Activated naive CD8-positive, alpha-beta T cell treated with anti-CD3 and anti-CD28 coated beads, Interleukin-2, amount 10 ng/mL, durations not matched to agents 7 days and 5 days (primary cell): Measurements from ENCODE around the gene FBXO46. TPM values are rescaled to one million over a fixed set of nuclear protein-coding genes. Genes with fewer than 3 reads are reported as not detected.
"Not testable (repeated sequence)": the region's sequence is repeated elsewhere in the genome, so short reads cannot be mapped to it uniquely, and the experiment has no call there.

Source experiments
- ATAC-seq: fragments of 150-1000 bp; cut with Tn5 transposase; one replicate; pipeline ENCODE4 v1.10.0; 2021; ENCODE audit warnings: low read depth, moderate library complexity
- POLR2A ChIA-PET: fragments of 350-600 bp; sonication (Branson Sonifier 250); formaldehyde crosslinking; loops from one replicate; lab custom pipeline; 2021; ENCODE audit warnings: antibody characterized with exemption; lab: Charles Lee
- DNase-seq: peaks from one replicate; pipeline ENCODE4 v3.0.0; 2021
- H3K27ac Mint-ChIP-seq: one replicate; pipeline ENCODE4 v1.8.0; 2022; ENCODE audit warnings: mild to moderate bottlenecking, mixed read lengths
- H3K27me3 Mint-ChIP-seq: one replicate; pipeline ENCODE4 v1.8.0; 2022; ENCODE audit warnings: mild to moderate bottlenecking, moderate library complexity, mixed read lengths
- H3K36me3 Mint-ChIP-seq: one replicate; pipeline ENCODE4 v1.8.0; 2021; ENCODE audit warnings: mild to moderate bottlenecking, mixed read lengths
- H3K4me1 Mint-ChIP-seq: one replicate; pipeline ENCODE4 v1.8.0; 2021; ENCODE audit warnings: mixed read lengths
- H3K4me3 Mint-ChIP-seq: one replicate; pipeline ENCODE4 v1.8.0; 2022; ENCODE audit warnings: mild to moderate bottlenecking, moderate library complexity, mixed read lengths
- H3K9me3 Mint-ChIP-seq: one replicate; pipeline ENCODE4 v1.8.0; 2021; ENCODE audit warnings: mixed read lengths
- total RNA-seq, 2 experiments: library from RNA; stranded (reverse); gene quantifications; one replicate each; pipeline ENCODE4 v1.2.3, GENCODE V29; 2021

FBXO46 gene
- total RNA-seq, 2 experiments from 2014 or later, result 29.9 to 35.5 TPM

DNA sequence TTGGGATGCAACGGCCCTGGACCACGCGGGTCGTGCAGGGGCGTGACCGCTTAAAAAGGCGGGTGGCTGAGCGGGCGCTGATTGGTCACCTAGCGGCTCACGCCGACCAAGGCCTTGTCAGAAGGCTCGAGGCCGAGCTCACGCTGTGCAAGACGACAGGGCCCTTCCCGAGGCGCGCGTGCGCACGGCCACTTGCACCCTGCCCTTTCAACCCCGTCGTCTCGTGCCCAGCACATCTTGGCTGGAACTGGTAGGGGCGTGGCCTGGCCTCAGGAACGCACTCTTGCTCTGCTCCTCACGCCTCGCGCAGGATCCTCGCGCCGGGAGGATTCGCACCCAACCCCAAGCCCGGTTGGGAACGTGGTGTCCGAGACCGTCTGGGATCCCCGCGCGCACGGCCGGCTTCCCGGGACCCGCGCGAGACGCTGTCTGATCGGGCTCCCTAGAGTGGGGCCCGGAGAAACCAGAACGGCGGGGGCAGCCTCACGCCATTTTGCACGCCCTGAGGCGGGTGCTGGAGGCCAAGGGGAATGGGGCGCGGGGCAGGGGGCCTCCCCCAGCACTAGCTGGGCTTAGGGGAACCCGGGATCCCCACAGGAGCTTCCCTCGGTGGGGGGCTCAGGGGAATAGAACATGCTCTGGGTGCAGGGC lies 2.6 kb upstream of the FBXO46 start, which contains the start of gene MEIOSIN:
Gene MEIOSIN (plus strand): TSS at position 280 of the 651 bp plus-strand sequence. CDS start 1,938 bp downstream, outside the sequence.
- Mint-ChIP-seq H3K36me3 (peaks cover 4% of the 10 kb centered on the region), H3K27me3 (peaks cover 9% of the 10 kb centered on the region), H3K27ac (no peak within 1 kb of the TSS), H3K4me3 (no peak within 1 kb of the TSS), H3K4me1 (peaks cover 14% of the 10 kb centered on the region), H3K9me3 (no peaks in the 10 kb centered on the region)
- ATAC-seq (no peak), DNase-seq (no peak)
- POLR2A ChIA-PET, result no interaction called here

DNA sequence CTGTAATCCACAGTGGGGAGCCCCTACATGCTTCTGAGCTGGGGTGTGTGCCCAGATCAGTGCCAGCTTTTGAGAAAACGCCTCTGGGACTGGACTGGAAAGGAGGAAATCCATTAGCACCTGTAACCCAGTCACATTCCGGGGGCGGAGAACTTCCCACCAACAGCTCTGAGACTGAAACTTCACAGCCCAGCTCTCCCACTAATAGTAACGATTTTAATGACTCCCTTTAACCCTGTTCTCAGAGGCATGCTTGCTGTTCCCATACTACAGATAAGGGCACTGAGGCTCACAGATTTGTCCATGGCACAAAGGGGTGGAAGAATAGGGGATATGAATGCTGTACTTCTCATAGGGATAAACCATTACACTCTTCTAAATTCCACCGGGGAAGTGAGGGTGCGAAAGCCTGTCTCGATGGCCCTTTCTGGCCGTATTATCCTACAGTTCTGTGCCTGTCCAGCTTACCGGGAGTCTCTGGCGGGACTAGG lies 851 bp downstream of the FBXO46 start:
- POLR2A ChIA-PET, result interaction anchor here (0.5 to 2.9 kb wide), 4 partner anchors 12 to 41 kb away, joined by 3 to 47 read pairs (median 12); partner anchors contain the start of genes QPCTL, SIX5 and SNRPD2
- Mint-ChIP-seq H3K4me1 (peaks cover 21% of the 10 kb centered on the region), H3K4me3 (peak overlapping the region; percentile 100), H3K27ac (peak overlapping the region; percentile 95), H3K36me3 (peaks cover 10% of the 10 kb centered on the region), H3K9me3 (no peaks in the 10 kb centered on the region), H3K27me3 (peaks cover 3% of the 10 kb centered on the region)
- DNase-seq (no peak), ATAC-seq (no peak)

DNA sequence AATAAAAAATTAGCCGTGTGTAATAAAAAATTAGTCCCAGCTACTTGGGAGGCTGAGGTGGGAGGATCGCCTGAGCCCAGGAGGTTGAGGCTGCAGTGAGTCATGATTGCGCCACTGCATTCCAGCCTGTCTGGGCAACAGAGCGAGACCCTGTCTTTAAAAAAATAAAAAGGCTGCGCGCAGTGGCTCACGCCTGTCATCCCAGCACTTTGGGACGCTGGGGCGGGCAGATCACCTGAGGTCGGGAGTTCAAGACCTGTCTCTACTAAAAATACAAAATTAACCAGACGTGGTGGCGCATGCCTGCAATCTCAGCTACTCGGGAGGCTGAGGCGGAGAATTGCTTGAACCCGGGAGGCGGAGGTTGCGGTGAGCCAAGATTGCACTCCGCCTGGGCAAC lies 2.0 kb downstream of the FBXO46 start:
- DNase-seq, H3K27ac Mint-ChIP-seq, POLR2A ChIA-PET, H3K36me3 Mint-ChIP-seq, H3K27me3 Mint-ChIP-seq, H3K9me3 Mint-ChIP-seq, ATAC-seq: not testable (repeated sequence)
- H3K4me3 Mint-ChIP-seq, result peak overlapping the region; percentile 0
- peaks cover 24% of the 10 kb centered on the region for H3K4me1 Mint-ChIP-seq

DNA sequence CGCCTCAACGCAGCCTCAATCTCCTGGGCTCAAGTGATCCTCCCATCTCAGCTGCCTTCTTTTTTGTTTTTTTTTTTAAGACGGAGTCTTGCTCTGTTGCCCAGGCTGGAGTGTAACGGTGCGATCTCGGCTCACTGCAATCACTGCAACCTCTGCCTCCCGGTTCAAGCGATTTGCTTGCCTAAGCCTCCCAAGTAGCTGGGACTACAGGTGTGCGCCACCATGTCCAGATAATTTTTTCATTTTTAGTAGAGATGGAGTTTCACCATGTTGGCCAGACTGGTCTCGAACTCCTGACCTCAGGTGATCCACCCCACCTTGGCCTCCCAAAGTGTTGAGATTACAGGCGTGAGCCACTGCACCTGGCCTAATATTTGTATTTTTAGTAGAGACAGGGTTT lies 10.6 kb downstream of the FBXO46 start:
- ATAC-seq, H3K9me3 Mint-ChIP-seq, DNase-seq, H3K27me3 Mint-ChIP-seq, H3K27ac Mint-ChIP-seq, H3K4me3 Mint-ChIP-seq: not testable (repeated sequence)
- peaks cover 27% of the 10 kb centered on the region for H3K36me3 Mint-ChIP-seq
- POLR2A ChIA-PET, result interaction anchor here (1.3 to 5.9 kb wide), 2 partner anchors 10 to 28 kb away, joined by 3 to 47 read pairs; partner anchors contain the start of genes FBXO46, QPCTL and SNRPD2
- peaks cover 25% of the 10 kb centered on the region for H3K4me1 Mint-ChIP-seq

DNA sequence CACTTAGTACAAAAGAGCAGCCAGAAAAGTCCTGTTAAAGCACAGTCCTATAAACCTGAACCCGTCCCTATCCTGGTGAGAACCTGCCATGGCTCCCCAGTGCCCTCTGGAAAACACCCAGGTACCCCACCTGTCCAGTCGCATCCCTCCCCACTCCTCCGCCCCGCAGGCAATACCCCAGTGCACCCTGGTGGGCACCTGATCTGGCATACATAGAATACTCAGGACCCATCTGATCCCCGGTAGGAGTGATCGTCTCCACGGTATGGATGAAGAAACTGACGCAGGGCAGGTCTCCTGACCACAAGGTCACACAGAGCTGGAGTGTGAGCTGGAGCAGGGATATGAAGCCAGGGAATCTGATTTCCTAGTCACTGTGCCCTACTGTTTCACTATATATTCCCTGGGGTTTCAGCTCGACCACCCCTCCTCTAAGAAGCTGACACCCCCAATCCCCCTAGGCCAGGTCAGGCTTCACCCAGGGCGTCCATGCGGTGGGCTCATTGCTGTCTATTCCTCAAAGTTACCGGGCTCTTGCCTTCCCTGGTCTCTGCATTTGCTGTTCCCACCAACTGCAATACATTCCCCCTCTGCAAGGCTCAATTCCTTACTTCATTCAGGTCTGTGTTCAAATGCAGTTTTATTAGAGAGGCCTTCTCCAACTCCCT lies 12.6 kb downstream of the FBXO46 start:
- Mint-ChIP-seq H3K9me3 (no peaks in the 10 kb centered on the region), H3K27ac (peak overlapping the region; percentile 89), H3K36me3 (peaks cover 28% of the 10 kb centered on the region), H3K4me1 (peaks cover 24% of the 10 kb centered on the region), H3K27me3 (no peaks in the 10 kb centered on the region), H3K4me3 (peak overlapping the region; percentile 95)
- no peak for ATAC-seq
- POLR2A ChIA-PET, result interaction anchor here (0.7 to 5.9 kb wide), 8 partner anchors 8 to 883 kb away, joined by 3 to 47 read pairs (median 4); partner anchors contain the start of genes CALM3, EML2, FBXO46 and MYPOP
- DNase-seq, result no peak

DNA sequence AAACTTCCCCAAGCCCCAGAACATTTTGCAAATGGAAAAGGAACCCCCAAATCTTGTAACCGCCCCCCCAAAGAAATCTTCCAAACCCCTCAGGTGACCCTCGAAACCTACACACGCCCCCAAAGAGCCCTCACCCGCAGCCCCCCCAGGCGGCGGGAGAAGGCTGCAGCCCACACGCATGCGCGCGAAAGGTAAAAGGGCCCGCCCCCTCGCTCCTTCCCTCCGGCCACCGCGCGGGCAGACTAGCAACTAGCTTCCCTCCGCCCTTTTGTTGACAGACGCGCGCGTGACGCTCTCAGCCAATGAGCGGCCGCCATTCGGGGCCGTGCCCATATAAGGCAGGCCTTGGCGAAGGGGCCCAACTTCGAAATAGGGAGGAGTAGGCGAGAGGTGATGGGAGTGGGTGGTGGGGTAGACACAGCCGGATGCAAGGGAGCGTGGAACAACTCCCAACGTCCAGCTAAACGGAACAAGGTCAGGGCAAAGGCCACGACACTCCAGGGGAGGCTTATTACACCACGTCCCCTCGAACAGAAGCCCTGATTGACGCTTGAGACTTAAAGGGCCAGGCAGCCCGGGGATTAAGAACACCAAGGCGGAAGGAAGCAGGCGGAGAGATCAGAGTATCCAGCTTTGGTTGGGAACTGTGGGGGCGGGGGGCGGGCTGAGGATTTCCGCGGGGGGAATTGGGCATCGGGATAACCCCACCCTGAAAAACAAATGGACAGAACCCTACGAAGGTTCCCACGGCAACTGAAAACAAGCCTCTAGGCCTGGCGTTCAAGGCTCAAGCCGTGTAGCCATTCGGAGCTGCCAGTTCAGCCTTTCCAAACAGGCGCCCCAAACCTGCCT lies 13.3 kb downstream of the FBXO46 start:
- no peaks in the 10 kb centered on the region for H3K9me3 Mint-ChIP-seq
- no peaks in the 10 kb centered on the region for H3K27me3 Mint-ChIP-seq
- peak; percentile 99 for ATAC-seq
- POLR2A ChIA-PET, result interaction anchor here (0.5 to 5.9 kb wide), 19 partner anchors 8 to 996 kb away, joined by 3 to 47 read pairs (median 3); partner anchors contain the start of genes BLOC1S3, CALM3, DMPK and EML2
- peak; percentile 96 for DNase-seq
- H3K4me3 Mint-ChIP-seq, result peak overlapping the region; percentile 95
- H3K4me1 Mint-ChIP-seq, result peaks cover 23% of the 10 kb centered on the region
- peaks cover 28% of the 10 kb centered on the region for H3K36me3 Mint-ChIP-seq
- peak overlapping the region; percentile 89 for H3K27ac Mint-ChIP-seq

DNA sequence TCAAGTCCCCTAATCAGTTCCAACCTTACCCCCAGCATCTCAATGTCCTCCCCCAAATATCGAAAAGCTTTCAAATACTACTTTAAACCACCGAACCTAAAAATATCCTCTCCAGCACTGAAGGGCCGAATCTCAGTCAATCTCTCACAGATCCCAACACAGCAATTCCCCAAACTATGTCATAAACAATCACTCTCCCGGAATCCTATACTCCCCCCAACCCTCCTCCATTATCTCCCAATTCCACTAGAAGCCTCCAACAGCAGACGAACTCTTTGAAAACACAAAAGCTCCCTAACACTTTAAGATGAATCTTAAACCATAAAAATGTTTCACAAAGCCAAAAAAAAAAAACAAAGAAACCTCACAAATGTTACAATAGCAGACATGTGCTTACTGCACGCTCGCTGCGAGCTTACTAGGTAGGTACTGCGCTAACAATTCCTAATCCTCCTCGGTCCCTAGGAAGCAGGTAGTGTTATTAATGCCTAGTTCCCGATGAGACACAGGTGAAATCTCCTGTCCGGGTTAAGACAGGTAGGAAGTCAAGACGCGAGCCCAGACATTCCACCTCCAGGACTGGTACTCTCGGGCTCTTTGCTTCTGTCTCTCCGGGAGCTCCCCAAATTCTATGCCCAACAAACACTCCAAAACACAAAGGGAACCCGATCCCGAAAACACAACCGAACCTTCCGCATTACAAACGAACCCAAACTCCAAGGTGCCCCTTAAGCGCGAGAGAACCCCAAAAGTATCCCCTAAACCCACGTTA lies 14.2 kb downstream of the FBXO46 start:
- POLR2A ChIA-PET, result interaction anchor here (0.6 to 5.9 kb wide), 15 partner anchors 9 to 997 kb away, joined by 3 to 47 read pairs (median 4); partner anchors contain the start of genes BLOC1S3, EML2, FBXO46 and MYPOP
- H3K27ac Mint-ChIP-seq, result peak overlapping the region; percentile 89
- H3K27me3 Mint-ChIP-seq, result no peaks in the 10 kb centered on the region
- peak overlapping the region; percentile 95 for H3K4me3 Mint-ChIP-seq
- no peaks in the 10 kb centered on the region for H3K9me3 Mint-ChIP-seq
- peaks cover 21% of the 10 kb centered on the region for H3K4me1 Mint-ChIP-seq
- no peak for ATAC-seq
- no peak for DNase-seq
- peaks cover 23% of the 10 kb centered on the region for H3K36me3 Mint-ChIP-seq

DNA sequence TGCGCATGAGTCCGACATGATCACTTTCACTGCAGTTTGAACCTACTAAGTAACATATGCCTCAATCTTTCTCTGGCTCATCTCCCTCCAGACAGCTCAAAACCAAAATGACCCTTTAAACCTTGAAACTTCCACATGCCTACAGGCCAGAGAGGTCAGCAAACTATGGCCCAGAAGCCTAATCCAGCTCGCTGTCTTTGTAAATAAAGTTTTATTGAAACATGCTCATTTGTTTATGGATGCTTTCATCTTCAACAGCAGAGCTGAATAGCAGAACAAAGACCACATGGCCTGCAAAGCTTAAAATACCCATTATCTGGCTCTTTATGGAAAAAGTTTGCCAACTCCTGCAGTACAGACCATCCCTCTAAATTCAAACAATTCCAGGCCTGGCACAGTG lies 15.6 kb downstream of the FBXO46 start:
- no peaks in the 10 kb centered on the region for H3K27me3 Mint-ChIP-seq
- ATAC-seq, result no peak
- peaks cover 18% of the 10 kb centered on the region for H3K36me3 Mint-ChIP-seq
- H3K4me3 Mint-ChIP-seq, result no peak overlapping the region
- POLR2A ChIA-PET, result interaction anchor here (0.6 to 5.9 kb wide), 5 partner anchors 9 to 42 kb away, joined by 3 to 47 read pairs (median 5); partner anchors contain the start of genes FBXO46, QPCTL and SNRPD2
- DNase-seq, result no peak
- no peaks in the 10 kb centered on the region for H3K9me3 Mint-ChIP-seq
- no peak overlapping the region for H3K27ac Mint-ChIP-seq
- peaks cover 25% of the 10 kb centered on the region for H3K4me1 Mint-ChIP-seq

DNA sequence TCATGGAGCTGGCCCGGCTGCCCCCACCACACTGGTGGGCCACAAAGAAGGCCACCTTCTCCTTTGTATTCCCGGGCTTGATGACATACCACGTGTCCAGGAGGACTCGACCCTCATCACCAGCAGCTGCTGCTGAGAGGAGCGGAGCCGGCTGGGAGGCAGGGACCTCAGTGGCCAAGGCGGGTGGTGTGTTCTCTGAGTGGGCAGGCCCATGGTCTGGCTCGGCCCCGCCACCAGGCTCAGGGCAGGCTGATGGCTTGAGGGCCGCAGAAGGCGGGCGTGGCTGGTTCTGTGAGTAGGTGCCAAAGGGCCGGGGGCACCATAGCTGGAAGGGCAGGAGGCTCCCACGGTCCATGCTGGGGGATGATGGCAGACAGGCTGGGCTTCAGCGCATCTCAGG lies 17.6 kb downstream of the FBXO46 start:
- peaks cover 13% of the 10 kb centered on the region for H3K36me3 Mint-ChIP-seq
- H3K27me3 Mint-ChIP-seq, result no peaks in the 10 kb centered on the region
- POLR2A ChIA-PET, result no interaction called here
- no peak overlapping the region for H3K27ac Mint-ChIP-seq
- peaks cover 19% of the 10 kb centered on the region for H3K4me1 Mint-ChIP-seq
- no peak overlapping the region for H3K4me3 Mint-ChIP-seq
- DNase-seq (no peak), ATAC-seq (no peak)
- no peaks in the 10 kb centered on the region for H3K9me3 Mint-ChIP-seq

DNA sequence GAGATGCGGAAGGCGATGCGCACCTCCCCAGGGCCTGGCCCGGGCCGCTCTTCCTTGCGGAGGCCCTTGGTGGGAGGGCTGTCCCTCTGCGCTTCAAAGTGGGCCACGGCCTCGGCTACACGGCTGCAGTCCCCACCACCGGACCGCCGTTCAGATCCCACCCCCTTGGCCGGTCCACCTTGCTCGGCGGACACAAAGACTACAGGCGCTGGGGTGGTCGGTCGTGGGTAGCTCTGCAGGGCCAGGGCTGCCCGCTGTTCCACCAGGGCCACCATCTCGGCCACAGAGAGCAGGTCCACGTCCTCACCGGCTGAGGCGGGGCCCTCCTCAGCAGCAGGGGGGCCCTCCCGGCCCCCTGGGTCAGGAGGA lies 18.0 kb downstream of the FBXO46 start:
- Mint-ChIP-seq H3K27me3 (no peaks in the 10 kb centered on the region), H3K4me3 (no peak overlapping the region), H3K9me3 (no peaks in the 10 kb centered on the region), H3K4me1 (peaks cover 16% of the 10 kb centered on the region), H3K36me3 (peaks cover 13% of the 10 kb centered on the region), H3K27ac (no peak overlapping the region)
- ATAC-seq, result no peak
- POLR2A ChIA-PET, result no interaction called here
- DNase-seq, result no peak

DNA sequence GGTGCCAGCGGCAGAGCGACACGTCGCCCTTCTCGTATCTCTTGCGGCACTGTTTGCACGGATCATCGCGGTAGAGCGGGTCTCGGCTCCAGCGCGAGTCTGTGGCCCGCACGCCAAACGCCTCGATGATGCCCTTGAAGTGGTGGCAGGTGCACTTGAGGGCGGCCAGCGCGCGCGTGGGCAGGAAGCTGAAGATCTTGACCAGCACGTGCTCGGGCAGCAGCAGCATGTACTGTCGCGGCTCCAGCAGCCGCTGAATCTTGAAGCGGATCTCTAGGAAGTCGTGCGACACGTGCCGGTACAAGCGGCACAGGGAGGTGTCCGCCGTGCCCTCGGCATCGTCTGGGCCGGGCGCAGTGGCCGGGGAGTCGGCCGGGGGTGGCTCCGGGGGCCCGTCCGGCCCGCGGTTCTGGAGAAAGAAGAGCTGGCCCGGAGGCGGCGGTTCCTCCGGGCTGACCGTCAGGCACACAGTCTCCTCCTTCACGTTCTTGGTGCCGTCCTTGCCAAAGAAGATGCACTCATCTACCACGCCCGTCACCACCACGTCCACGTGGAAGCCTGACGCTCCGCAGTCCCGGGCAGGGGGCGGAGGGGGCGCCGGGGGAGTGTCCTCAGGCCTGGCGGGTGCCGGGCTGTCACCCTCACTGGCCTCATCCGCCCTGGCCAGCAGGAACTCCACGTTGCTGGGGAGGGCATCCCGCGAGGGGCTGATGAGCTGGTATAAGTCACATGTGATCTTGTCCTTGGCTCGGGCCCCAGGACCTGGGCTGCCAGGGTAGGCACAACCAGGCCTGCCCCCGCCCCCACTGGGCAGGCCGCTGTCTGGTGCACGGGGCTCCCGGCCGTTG lies 18.6 kb downstream of the FBXO46 start:
- Mint-ChIP-seq H3K27me3 (no peaks in the 10 kb centered on the region), H3K9me3 (no peaks in the 10 kb centered on the region), H3K4me1 (peaks cover 15% of the 10 kb centered on the region), H3K36me3 (peaks cover 11% of the 10 kb centered on the region), H3K4me3 (no peak overlapping the region), H3K27ac (no peak overlapping the region)
- no peak for DNase-seq
- ATAC-seq, result no peak
- POLR2A ChIA-PET, result no interaction called here
